Astrocyte (in vitro differentiated cells and primary cell): ENCODE measurements around the gene CRYBA2. TPM values are rescaled to one million over a fixed set of nuclear protein-coding genes. Genes with fewer than 3 reads are reported as not detected.

Experiments
- DNase-seq: peaks from one replicate; pipeline ENCODE4 v3.0.0-alpha.2; 2010; ENCODE audit warnings: low read depth
- FAIRE-seq: peaks from 2 replicates; lab custom pipeline; 2011; peaks lifted over from hg19 to GRCh38; lab: Jason Lieb, UNC
- H2AFZ ChIP-seq: 2 replicates; pipeline ENCODE4 v1.6.0; 2012; ENCODE audit warnings: low read depth, low read length, inconsistent platforms
- H3K27ac ChIP-seq: 2 replicates; pipeline ENCODE4 v1.5.1; 2011; ENCODE audit warnings: low read depth, low read length, inconsistent platforms
- H3K27me3 ChIP-seq: 2 replicates; pipeline ENCODE4 v1.6.0; 2011; ENCODE audit warnings: low read length, inconsistent platforms; ENCODE audit not compliant: insufficient read depth
- H3K36me3 ChIP-seq: 2 replicates; pipeline ENCODE4 v1.5.1; 2011; ENCODE audit warnings: low read length, inconsistent platforms; ENCODE audit not compliant: insufficient read depth
- H3K4me1 ChIP-seq: 2 replicates; pipeline ENCODE4 v1.5.1; 2011; ENCODE audit warnings: low read length, inconsistent platforms; ENCODE audit not compliant: insufficient read depth
- H3K4me2 ChIP-seq: 2 replicates; pipeline ENCODE4 v1.6.0; 2012; ENCODE audit warnings: low read length, inconsistent platforms
- H3K4me3 ChIP-seq: 2 replicates; pipeline ENCODE4 v1.5.1; 2011; ENCODE audit warnings: low read depth, mild to moderate bottlenecking, low read length, inconsistent platforms; ENCODE audit not compliant: insufficient read depth
- H3K79me2 ChIP-seq: 2 replicates; pipeline ENCODE4 v1.6.0; 2012; ENCODE audit warnings: mild to moderate bottlenecking, low read length, inconsistent platforms; ENCODE audit not compliant: insufficient read depth
- H3K9ac ChIP-seq: 2 replicates; pipeline ENCODE4 v1.6.0; 2012; ENCODE audit warnings: mild to moderate bottlenecking, low read length, inconsistent platforms
- H3K9me3 ChIP-seq: 2 replicates; pipeline ENCODE4 v1.5.1; 2012; ENCODE audit warnings: low read depth, mild to moderate bottlenecking, low read length, inconsistent platforms; ENCODE audit not compliant: insufficient read depth
- H4K20me1 ChIP-seq: 2 replicates; pipeline ENCODE4 v1.6.0; 2012; ENCODE audit warnings: low read length, inconsistent platforms; ENCODE audit not compliant: insufficient read depth
- H3K27ac Mint-ChIP-seq: one replicate; pipeline ENCODE4 v1.8.0; 2021; ENCODE audit warnings: mild to moderate bottlenecking, mixed read lengths; ENCODE audit not compliant: unreplicated experiment
- H3K27me3 Mint-ChIP-seq: one replicate; pipeline ENCODE4 v1.8.0; 2021; ENCODE audit warnings: low read depth, mixed read lengths; ENCODE audit not compliant: unreplicated experiment
- H3K36me3 Mint-ChIP-seq: one replicate; pipeline ENCODE4 v1.8.0; 2021; ENCODE audit warnings: low read depth, mixed read lengths; ENCODE audit not compliant: unreplicated experiment
- H3K4me1 Mint-ChIP-seq: one replicate; pipeline ENCODE4 v1.8.0; 2021; ENCODE audit warnings: low read depth, mixed read lengths; ENCODE audit not compliant: unreplicated experiment
- H3K4me3 Mint-ChIP-seq: one replicate; pipeline ENCODE4 v1.8.0; 2021; ENCODE audit warnings: mild to moderate bottlenecking, moderate library complexity, mixed read lengths; ENCODE audit not compliant: unreplicated experiment
- H3K9me3 Mint-ChIP-seq: one replicate; pipeline ENCODE4 v1.8.0; 2021; ENCODE audit warnings: mild to moderate bottlenecking, mixed read lengths; ENCODE audit not compliant: unreplicated experiment
- CTCF ChIP-seq: IDR thresholded peaks from 2 replicates; pipeline ENCODE4 v1.5.1; 2011; ENCODE audit warnings: low read depth, mild to moderate bottlenecking, inconsistent platforms, low read length, moderate library complexity; ENCODE audit not compliant: insufficient read depth
- EZH2 ChIP-seq: IDR thresholded peaks from 2 replicates; pipeline ENCODE4 v1.6.1; 2012; ENCODE audit warnings: mild to moderate bottlenecking, low read length, inconsistent platforms; ENCODE audit not compliant: insufficient read depth
- total RNA-seq: library from RNA; stranded (reverse); gene quantifications from 2 replicates; pipeline ENCODE4 v1.2.1, GENCODE V29; 2021

The CRYBA2 gene
- total RNA-seq, 1 donor from 2014 or later: not detected

GRCh38 chr2:218961229-218961628 is 32.0 kb downstream of the CRYBA2 start:
- H4K20me1 ChIP-seq: peaks cover 4% of the 10 kb centered on the region
- H3K36me3 Mint-ChIP-seq: no peaks in the 10 kb centered on the region
- no peaks in the 10 kb centered on the region for H3K79me2 ChIP-seq
- H3K9me3 Mint-ChIP-seq: peaks cover 2% of the 10 kb centered on the region
- peaks cover 18% of the 10 kb centered on the region for H3K4me1 Mint-ChIP-seq
- H3K9me3 ChIP-seq: no peaks in the 10 kb centered on the region
- no peak overlapping the region for H2AFZ ChIP-seq
- TF ChIP-seq EZH2 (no peak), CTCF (no peak)
- no peak for DNase-seq
- no peak overlapping the region for H3K27ac ChIP-seq
- no peaks in the 10 kb centered on the region for H3K36me3 ChIP-seq
- peaks cover 52% of the 10 kb centered on the region for H3K27me3 Mint-ChIP-seq
- peaks cover 14% of the 10 kb centered on the region for H3K4me1 ChIP-seq
- H3K4me3 ChIP-seq: no peak overlapping the region
- H3K4me3 Mint-ChIP-seq: peak overlapping the region; percentile 68
- FAIRE-seq: no peak
- H3K27ac Mint-ChIP-seq: peak overlapping the region; percentile 7
- no peak overlapping the region for H3K9ac ChIP-seq
- H3K4me2 ChIP-seq: no peak overlapping the region
- peaks cover 54% of the 10 kb centered on the region for H3K27me3 ChIP-seq

GRCh38 chr2:218960309-218961165 is 32.7 kb downstream of the CRYBA2 start:
- TF ChIP-seq CTCF (no peak), EZH2 (peak; percentile 98)
- H3K4me1 Mint-ChIP-seq: peaks cover 18% of the 10 kb centered on the region
- DNase-seq (no peak), FAIRE-seq (no peak)
- H3K9me3 Mint-ChIP-seq: peaks cover 2% of the 10 kb centered on the region
- no peaks in the 10 kb centered on the region for H3K79me2 ChIP-seq
- H3K27ac ChIP-seq: no peak overlapping the region
- H3K4me3 Mint-ChIP-seq: peak overlapping the region; percentile 71
- H3K4me1 ChIP-seq: peaks cover 14% of the 10 kb centered on the region
- no peaks in the 10 kb centered on the region for H3K9me3 ChIP-seq
- H3K36me3 Mint-ChIP-seq: no peaks in the 10 kb centered on the region
- H4K20me1 ChIP-seq: peaks cover 4% of the 10 kb centered on the region
- H3K27me3 ChIP-seq: peaks cover 56% of the 10 kb centered on the region
- H3K36me3 ChIP-seq: no peaks in the 10 kb centered on the region
- no peak overlapping the region for H3K27ac Mint-ChIP-seq
- H3K4me3 ChIP-seq: no peak overlapping the region
- no peak overlapping the region for H3K9ac ChIP-seq
- no peak overlapping the region for H3K4me2 ChIP-seq
- H3K27me3 Mint-ChIP-seq: peaks cover 57% of the 10 kb centered on the region
- no peak overlapping the region for H2AFZ ChIP-seq
